Common myeloid progenitor, CD34-positive (primary cell): Measurements from ENCODE around the gene REL.

Experiments
- CTCF ChIA-PET: fragments of 350-600 bp; sonication (Branson Sonifier 250); formaldehyde crosslinking; loops from one replicate; lab custom pipeline; 2021; ENCODE audit warnings: antibody characterized with exemption; lab: Charles Lee
- POLR2A ChIA-PET: fragments of 350-600 bp; sonication (Branson Sonifier 250); formaldehyde crosslinking; loops from one replicate; lab custom pipeline; 2021; ENCODE audit warnings: antibody characterized with exemption; lab: Charles Lee
- DNase-seq, 3 donors: peaks; one replicate each; pipeline versions ENCODE4 v3.0.0 to v3.0.0-alpha.2; 2013
- H3K27ac ChIP-seq, 2 experiments: 1 replicate in 1 of 2; 2 replicates in 1 of 2; pipeline ENCODE4 v1.7.0; 2013; ENCODE audit warnings: inconsistent platforms in 2 of 2, low read length in 2 of 2, mild to moderate bottlenecking in 2 of 2, low read depth in 1 of 2, moderate library complexity in 1 of 2; ENCODE audit not compliant: severe bottlenecking in 2 of 2, insufficient read depth in 1 of 2, poor library complexity in 1 of 2
- H3K27me3 ChIP-seq, 5 experiments: replicated peaks in 2 of 5; 1 replicate in 3 of 5; 2 replicates in 2 of 5; pipeline versions ENCODE4 v1.6.1 to v1.7.0; 2013; ENCODE audit warnings: low read length in 4 of 5, mild to moderate bottlenecking in 2 of 5, moderate library complexity in 2 of 5, inconsistent platforms in 1 of 5; ENCODE audit not compliant: insufficient read depth in 5 of 5, control insufficient read depth in 4 of 5
- H3K36me3 ChIP-seq, 4 experiments: 1 replicate in 2 of 4; 2 replicates in 2 of 4; pipeline versions ENCODE4 v1.6.1 to v1.7.0; 2013; ENCODE audit warnings: low read length in 3 of 4, control low read depth in 1 of 4, mild to moderate bottlenecking in 1 of 4; ENCODE audit not compliant: control insufficient read depth in 4 of 4, insufficient read depth in 4 of 4
- H3K4me1 ChIP-seq, 4 experiments: 1 replicate in 3 of 4; 2 replicates in 1 of 4; pipeline versions ENCODE4 v1.6.1 to v1.7.1; 2013; ENCODE audit warnings: low read length in 3 of 4, mild to moderate bottlenecking in 3 of 4, control low read depth in 1 of 4, inconsistent platforms in 1 of 4, moderate library complexity in 1 of 4; ENCODE audit not compliant: control insufficient read depth in 4 of 4, insufficient read depth in 4 of 4; ENCODE audit errors: control extremely low read depth in 1 of 4
- H3K4me3 ChIP-seq, 7 experiments: 1 replicate in 4 of 7; 2 replicates in 3 of 7; pipeline versions ENCODE4 v1.5.1 to v1.7.0; 2013; ENCODE audit warnings: mild to moderate bottlenecking in 7 of 7, low read length in 6 of 7, moderate library complexity in 6 of 7, inconsistent platforms in 2 of 7, low read depth in 2 of 7, control low read depth in 1 of 7; ENCODE audit not compliant: insufficient read depth in 4 of 7, control insufficient read depth in 1 of 7; ENCODE audit errors: extremely low read depth in 1 of 7
- H3K9me3 ChIP-seq, 5 experiments: 1 replicate in 4 of 5; 2 replicates in 1 of 5; pipeline versions ENCODE4 v1.6.1 to v1.7.1; 2013; ENCODE audit warnings: low read length in 4 of 5, mild to moderate bottlenecking in 2 of 5, inconsistent platforms in 1 of 5, low read depth in 1 of 5, moderate library complexity in 1 of 5; ENCODE audit not compliant: control insufficient read depth in 4 of 5, insufficient read depth in 2 of 5; ENCODE audit errors: control extremely low read depth in 1 of 5
- WGBS: methylation state at CpG from one replicate; pipeline ENCODE4 v1.1.5; 2013; ENCODE audit not compliant: insufficient coverage; 5-methylcytosine and 5-hydroxymethylcytosine counted together

Gene REL

GRCh38 chr2:60947056-60947455 is 65.7 kb downstream of the REL start:
- WGBS: 100% methylated on average over 2 of the region's 4 CpGs

GRCh38 chr2:60948161-60948560 is 66.8 kb downstream of the REL start:
- peaks cover 7 to 18% (median 11%) of the 10 kb centered on the region in 4 experiments for H3K36me3 ChIP-seq
- ChIA-PET CTCF (no interaction called here), POLR2A (no interaction called here)
- DNase-seq: no peak
- WGBS: 91% methylated on average over 8 of the region's 8 CpGs
- H3K4me1 ChIP-seq: no peaks in the 10 kb centered on the region
- H3K27ac ChIP-seq: no peak overlapping the region
- H3K27me3 ChIP-seq: no peaks in the 10 kb centered on the region
- no peaks in the 10 kb centered on the region for H3K9me3 ChIP-seq
- no peak overlapping the region for H3K4me3 ChIP-seq

More at GRCh38 chr2:60947056-60947455, 65.7 kb downstream of the REL start:
- no peak overlapping the region for H3K4me3 ChIP-seq
- no peak overlapping the region for H3K27ac ChIP-seq
- CTCF ChIA-PET: interaction anchor here (1.1 kb wide), 2 partner anchors 52 to 150 kb away, joined by 3 to 4 read pairs; no protein-coding TSS in a partner anchor
- H3K27me3 ChIP-seq: no peaks in the 10 kb centered on the region
- no peaks in the 10 kb centered on the region for H3K9me3 ChIP-seq
- peaks cover 6 to 13% (median 8%) of the 10 kb centered on the region in 4 experiments for H3K36me3 ChIP-seq
- DNase-seq: no peak
- POLR2A ChIA-PET: no interaction called here
- H3K4me1 ChIP-seq: no peaks in the 10 kb centered on the region

GRCh38 chr2:60948926-60949579 is 67.7 kb downstream of the REL start:
- Histone ChIP-seq H3K9me3 (no peaks in the 10 kb centered on the region), H3K27me3 (no peaks in the 10 kb centered on the region), H3K4me3 (no peak overlapping the region), H3K27ac (no peak overlapping the region), H3K4me1 (no peaks in the 10 kb centered on the region), H3K36me3 (peaks cover 9 to 23% (median 14%) of the 10 kb centered on the region in 4 experiments)
- CTCF ChIA-PET: interaction anchor here (0.7 kb wide), 1 partner anchor 290 kb away, joined by 3 read pairs; no protein-coding TSS in a partner anchor
- DNase-seq: no peak
- POLR2A ChIA-PET: no interaction called here
- 100% methylated on average over 2 of the region's 6 CpGs for WGBS

DNA sequence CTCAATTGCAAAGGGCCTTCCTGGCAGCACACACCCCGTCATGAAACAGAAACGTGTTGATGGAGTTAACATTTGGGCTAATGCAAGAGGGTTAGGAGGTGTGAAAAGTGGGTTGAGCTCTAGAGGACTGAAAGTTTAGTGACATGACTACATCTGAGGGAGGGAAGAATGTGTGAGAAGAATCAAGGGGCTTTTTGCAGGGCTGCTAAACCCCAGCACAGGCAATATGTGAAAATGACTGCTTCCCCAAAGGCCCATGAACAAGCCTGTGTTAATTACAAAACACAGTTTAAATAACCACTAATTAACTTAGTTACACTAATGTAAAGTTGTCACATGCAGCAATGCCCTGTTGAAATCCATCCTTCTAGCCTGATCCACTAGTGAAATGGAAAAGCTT is 72.8 kb downstream of the REL start:
- H3K27me3 ChIP-seq: no peaks in the 10 kb centered on the region
- ChIA-PET CTCF (interaction anchor here (0.9 to 1.4 kb wide), 2 partner anchors 13 to 47 kb away, joined by 3 read pairs; no protein-coding TSS in a partner anchor), POLR2A (no interaction called here)
- H3K9me3 ChIP-seq: no peaks in the 10 kb centered on the region
- no peak overlapping the region for H3K4me3 ChIP-seq
- DNase-seq: no peak
- WGBS: 76% methylated on average over 2 of the region's 2 CpGs
- no peak overlapping the region for H3K27ac ChIP-seq
- H3K36me3 ChIP-seq: peaks cover 7 to 25% (median 9%) of the 10 kb centered on the region in 4 experiments
- no peaks in the 10 kb centered on the region for H3K4me1 ChIP-seq

DNA sequence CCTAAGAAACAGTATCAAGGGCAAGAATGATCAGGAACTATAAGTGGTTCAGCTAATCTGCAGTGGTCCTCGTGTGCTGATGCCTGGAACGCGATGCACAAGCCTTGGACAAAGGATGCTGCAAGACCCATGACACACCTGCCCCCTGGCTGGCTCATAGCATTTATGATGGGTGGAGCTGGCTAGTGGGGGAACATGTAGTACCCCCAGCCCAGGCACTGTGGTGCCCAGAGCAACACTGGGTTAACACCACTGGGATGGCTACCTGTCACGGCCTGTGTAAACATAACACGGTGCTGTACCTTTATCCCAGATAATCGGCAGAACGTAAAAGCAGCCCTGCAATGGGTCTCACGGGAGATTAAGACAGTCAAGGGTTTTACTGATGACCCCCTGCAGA is 75.8 kb downstream of the REL start:
- ChIA-PET POLR2A (no interaction called here), CTCF (interaction anchor here (0.9 kb wide), 1 partner anchor 9 kb away, joined by 3 read pairs; no protein-coding TSS in a partner anchor)
- H3K4me1 ChIP-seq: peaks cover 0 to 4% (median 0%) of the 10 kb centered on the region in 4 experiments
- no peaks in the 10 kb centered on the region for H3K27me3 ChIP-seq
- H3K9me3 ChIP-seq: no peaks in the 10 kb centered on the region
- H3K27ac ChIP-seq: no peak overlapping the region
- DNase-seq: no peak
- 93% methylated on average over 5 of the region's 8 CpGs for WGBS
- no peak overlapping the region for H3K4me3 ChIP-seq
- H3K36me3 ChIP-seq: peaks cover 2 to 27% (median 10%) of the 10 kb centered on the region in 4 experiments

DNA sequence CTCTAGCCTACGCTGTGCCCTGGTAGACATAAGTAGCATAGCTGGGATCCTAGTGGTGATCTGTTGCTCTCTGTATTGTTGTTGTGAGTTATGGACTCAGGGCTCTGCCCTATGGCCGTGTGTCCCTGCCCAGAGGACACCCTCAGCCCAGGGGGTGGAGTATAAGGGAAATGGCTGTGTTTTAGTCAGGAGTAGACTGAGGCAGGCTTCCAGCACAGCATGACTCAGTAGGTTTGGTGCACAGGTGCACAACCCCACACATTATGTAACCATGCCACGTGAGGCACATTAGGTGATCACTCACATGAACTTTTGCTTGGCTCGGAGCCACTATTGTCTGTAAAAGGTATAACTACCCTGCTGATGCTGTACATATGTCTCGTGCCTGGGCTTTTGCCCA is 76.3 kb downstream of the REL start:
- Histone ChIP-seq H3K27me3 (no peaks in the 10 kb centered on the region), H3K9me3 (no peaks in the 10 kb centered on the region), H3K36me3 (peaks cover 0 to 25% (median 10%) of the 10 kb centered on the region in 4 experiments), H3K4me3 (no peak overlapping the region), H3K4me1 (peaks cover 0 to 4% (median 0%) of the 10 kb centered on the region in 4 experiments), H3K27ac (no peak overlapping the region)
- no peak for DNase-seq
- POLR2A ChIA-PET: no interaction called here
- CTCF ChIA-PET: no interaction called here
- 100% methylated on average over 4 of the region's 5 CpGs for WGBS

GRCh38 chr2:60958361-60958760 is 77.0 kb downstream of the REL start:
- H3K36me3 ChIP-seq: peaks cover 0 to 19% (median 7%) of the 10 kb centered on the region in 4 experiments
- H3K27me3 ChIP-seq: no peaks in the 10 kb centered on the region
- H3K9me3 ChIP-seq: no peaks in the 10 kb centered on the region
- DNase-seq: no peak
- H3K27ac ChIP-seq: no peak overlapping the region
- ChIA-PET CTCF (interaction anchor here (1.6 kb wide), 1 partner anchor 15 kb away, joined by 3 read pairs; no protein-coding TSS in a partner anchor), POLR2A (no interaction called here)
- WGBS: 100% methylated on average over 3 of the region's 3 CpGs
- peaks cover 0 to 4% (median 0%) of the 10 kb centered on the region in 4 experiments for H3K4me1 ChIP-seq
- H3K4me3 ChIP-seq: no peak overlapping the region
